Measurements from ENCODE around the gene RTEL1. TPM values are rescaled to one million over a fixed set of nuclear protein-coding genes. Genes with fewer than 3 reads are reported as not detected.

RTEL1 gene
- total RNA-seq, 1 donor from 2014 or later: 20.2 TPM

DNA sequence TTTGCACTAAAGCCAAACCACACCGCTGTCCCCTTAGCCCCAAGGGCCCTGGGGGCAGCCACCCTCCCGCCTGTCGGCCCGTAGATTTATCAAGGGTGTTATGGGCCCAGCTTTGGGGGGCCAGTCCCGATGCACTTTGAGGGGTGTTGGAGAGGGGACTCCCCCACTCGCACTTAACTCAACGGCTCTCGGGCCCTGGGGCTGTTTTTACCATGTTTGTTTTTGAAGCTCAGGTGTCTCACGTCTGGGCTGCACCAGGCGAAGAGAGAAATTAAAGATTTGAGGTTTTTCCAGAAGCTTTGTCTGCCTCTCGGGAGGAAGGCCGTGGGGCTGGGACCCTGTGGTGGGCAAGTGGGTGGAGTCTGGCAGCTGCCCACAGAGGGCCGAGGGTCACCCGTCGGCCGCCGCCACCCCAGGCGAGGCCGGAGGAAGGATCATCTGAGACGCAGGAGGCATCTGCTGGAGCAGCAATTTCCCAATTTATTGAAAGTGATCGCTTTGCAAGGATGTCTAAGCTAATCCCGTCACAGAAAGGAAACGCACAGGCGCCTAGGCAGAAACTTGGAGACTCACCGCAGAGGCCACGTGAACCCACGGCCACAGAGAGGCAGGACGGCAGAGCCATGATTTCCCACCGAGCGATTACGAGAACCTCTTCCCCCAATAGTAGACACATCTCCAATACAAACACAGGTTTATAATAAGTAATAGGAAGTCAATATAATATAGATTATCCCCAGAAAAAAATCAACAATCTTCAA, 85.3 kb downstream of the RTEL1 start:
- TF ChIP-seq, protein P1, sequence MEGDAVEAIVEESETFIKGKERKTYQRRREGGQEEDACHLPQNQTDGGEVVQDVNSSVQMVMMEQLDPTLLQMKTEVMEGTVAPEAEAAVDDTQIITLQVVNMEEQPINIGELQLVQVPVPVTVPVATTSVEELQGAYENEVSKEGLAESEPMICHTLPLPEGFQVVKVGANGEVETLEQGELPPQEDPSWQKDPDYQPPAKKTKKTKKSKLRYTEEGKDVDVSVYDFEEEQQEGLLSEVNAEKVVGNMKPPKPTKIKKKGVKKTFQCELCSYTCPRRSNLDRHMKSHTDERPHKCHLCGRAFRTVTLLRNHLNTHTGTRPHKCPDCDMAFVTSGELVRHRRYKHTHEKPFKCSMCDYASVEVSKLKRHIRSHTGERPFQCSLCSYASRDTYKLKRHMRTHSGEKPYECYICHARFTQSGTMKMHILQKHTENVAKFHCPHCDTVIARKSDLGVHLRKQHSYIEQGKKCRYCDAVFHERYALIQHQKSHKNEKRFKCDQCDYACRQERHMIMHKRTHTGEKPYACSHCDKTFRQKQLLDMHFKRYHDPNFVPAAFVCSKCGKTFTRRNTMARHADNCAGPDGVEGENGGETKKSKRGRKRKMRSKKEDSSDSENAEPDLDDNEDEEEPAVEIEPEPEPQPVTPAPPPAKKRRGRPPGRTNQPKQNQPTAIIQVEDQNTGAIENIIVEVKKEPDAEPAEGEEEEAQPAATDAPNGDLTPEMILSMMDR (IDR thresholded peaks at IDR 0.05; ENCODE audit: unreplicated experiment): no peak
- Mint-ChIP-seq H3K27me3 (ENCODE audit: unreplicated experiment) (peaks cover 10% of the 10 kb centered on the region), H3K27ac (ENCODE audit: unreplicated experiment) (no peak overlapping the region), H3K9me3 (ENCODE audit: unreplicated experiment) (no peaks in the 10 kb centered on the region), H3K36me3 (ENCODE audit: low read depth, unreplicated experiment) (peaks cover 14% of the 10 kb centered on the region), H3K4me1 (ENCODE audit: unreplicated experiment) (no peaks in the 10 kb centered on the region), H3K4me3 (ENCODE audit: unreplicated experiment) (peak overlapping the region; percentile 78)
- DNase-seq (ENCODE audit: low spot score): no peak

DNA sequence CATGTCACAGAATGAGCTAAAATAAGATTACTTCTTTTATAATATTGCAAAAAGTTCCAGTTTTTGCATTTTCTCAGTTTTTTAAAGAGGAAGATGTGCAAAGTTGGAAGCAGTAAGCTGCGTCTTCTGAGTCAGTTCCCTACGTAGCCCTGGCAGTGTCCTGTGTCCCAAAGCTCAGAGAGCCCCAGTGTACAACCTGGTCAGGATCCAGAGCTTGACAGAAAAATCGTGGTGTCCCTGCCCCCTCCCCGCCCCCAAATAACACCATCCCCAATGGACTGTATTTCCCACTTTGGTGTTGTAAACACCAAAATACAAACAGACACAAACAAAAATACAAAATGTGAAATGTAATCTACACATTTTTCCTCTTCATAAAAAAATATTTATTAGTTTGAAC, 86.0 kb downstream of the RTEL1 start:
- Mint-ChIP-seq H3K36me3 (ENCODE audit: low read depth, unreplicated experiment) (peaks cover 19% of the 10 kb centered on the region), H3K27me3 (ENCODE audit: unreplicated experiment) (peaks cover 10% of the 10 kb centered on the region)

DNA sequence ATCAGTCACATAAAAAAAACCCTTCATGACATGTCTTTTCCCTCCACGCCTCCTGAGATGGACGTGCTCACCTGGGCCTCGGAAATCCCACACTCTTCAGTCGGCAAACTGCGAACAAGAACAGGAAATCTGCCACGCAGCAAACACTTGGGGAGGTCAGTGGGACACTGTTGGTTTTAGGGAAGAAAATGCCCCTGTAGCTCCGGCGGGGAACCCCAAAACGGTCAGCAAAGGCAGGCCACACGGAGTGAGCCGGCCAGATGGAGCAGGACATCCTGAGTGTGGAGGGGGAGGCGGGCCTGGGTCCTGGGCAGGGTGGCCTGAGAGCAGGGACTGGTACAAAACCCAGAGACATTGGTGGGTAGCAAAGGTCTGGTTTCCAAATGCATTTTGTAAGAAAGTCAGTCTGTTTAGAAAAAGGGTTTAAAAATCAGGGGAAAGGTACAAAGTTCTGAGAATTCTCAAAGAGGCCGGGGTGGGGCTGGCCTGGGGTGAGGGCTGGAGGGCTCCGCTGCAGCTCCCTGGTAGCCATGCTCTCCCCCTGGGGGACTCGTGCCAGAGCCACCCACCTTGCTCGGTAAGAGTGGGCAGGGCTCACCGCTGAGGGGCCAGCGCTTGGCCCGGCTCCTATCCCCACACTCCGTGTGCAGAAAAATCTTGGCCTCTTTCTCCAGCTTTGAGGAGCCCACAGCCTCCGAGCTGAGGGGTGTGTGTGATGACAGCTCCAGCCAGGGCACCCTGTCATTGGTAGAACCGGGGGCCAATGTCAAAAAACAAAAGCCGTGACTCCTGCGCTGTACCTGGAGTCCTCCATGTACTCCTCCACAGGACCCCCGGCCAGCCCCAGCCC, 86.7 kb downstream of the RTEL1 start:
- TF ChIP-seq, protein P1 (IDR thresholded peaks at IDR 0.05; ENCODE audit: unreplicated experiment): no peak
- H3K36me3 Mint-ChIP-seq (ENCODE audit: low read depth, unreplicated experiment): peaks cover 19% of the 10 kb centered on the region
- no peaks in the 10 kb centered on the region for H3K4me1 Mint-ChIP-seq (ENCODE audit: unreplicated experiment)
- no peaks in the 10 kb centered on the region for H3K9me3 Mint-ChIP-seq (ENCODE audit: unreplicated experiment)
- no peak for DNase-seq (ENCODE audit: low spot score)
- H3K4me3 Mint-ChIP-seq (ENCODE audit: unreplicated experiment): no peak overlapping the region
- H3K27ac Mint-ChIP-seq (ENCODE audit: unreplicated experiment): peak overlapping the region; percentile 72
- H3K27me3 Mint-ChIP-seq (ENCODE audit: unreplicated experiment): peaks cover 12% of the 10 kb centered on the region

More for the DNA sequence above, 86.0 kb downstream of the RTEL1 start:
- TF ChIP-seq, protein P1 (IDR thresholded peaks at IDR 0.05; ENCODE audit: unreplicated experiment): no peak
- Mint-ChIP-seq H3K4me3 (ENCODE audit: unreplicated experiment) (no peak overlapping the region), H3K9me3 (ENCODE audit: unreplicated experiment) (no peaks in the 10 kb centered on the region), H3K27ac (ENCODE audit: unreplicated experiment) (peak overlapping the region; percentile 72), H3K4me1 (ENCODE audit: unreplicated experiment) (no peaks in the 10 kb centered on the region)
- no peak for DNase-seq (ENCODE audit: low spot score)

DNA sequence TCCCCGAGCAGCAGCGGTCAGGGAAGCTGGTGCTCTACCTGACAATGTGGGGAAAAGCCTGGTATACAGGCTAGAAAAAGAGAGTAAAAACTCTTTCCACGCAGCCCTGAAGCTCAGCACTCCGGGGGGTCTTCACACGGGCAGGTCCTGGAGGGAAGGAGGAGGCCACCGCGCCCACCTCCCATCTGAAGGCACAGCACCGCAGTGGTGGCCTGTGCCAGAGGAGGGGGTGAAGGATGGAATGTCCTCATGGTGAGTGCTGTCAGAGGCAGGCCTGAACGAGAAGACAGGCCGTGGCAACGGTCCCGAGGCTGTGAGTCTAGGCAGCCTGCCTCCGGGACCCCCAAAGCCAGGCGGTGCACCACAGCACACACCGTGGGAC, 87.3 kb downstream of the RTEL1 start:
- TF ChIP-seq, protein P1 (IDR thresholded peaks at IDR 0.05; ENCODE audit: unreplicated experiment): no peak
- H3K27me3 Mint-ChIP-seq (ENCODE audit: unreplicated experiment): peaks cover 12% of the 10 kb centered on the region
- H3K4me3 Mint-ChIP-seq (ENCODE audit: unreplicated experiment): peak overlapping the region; percentile 83
- H3K27ac Mint-ChIP-seq (ENCODE audit: unreplicated experiment): no peak overlapping the region
- H3K9me3 Mint-ChIP-seq (ENCODE audit: unreplicated experiment): no peaks in the 10 kb centered on the region
- H3K36me3 Mint-ChIP-seq (ENCODE audit: low read depth, unreplicated experiment): peaks cover 19% of the 10 kb centered on the region
- H3K4me1 Mint-ChIP-seq (ENCODE audit: unreplicated experiment): no peaks in the 10 kb centered on the region
- no peak for DNase-seq (ENCODE audit: low spot score)

Other genes starting within 250 kb of the RTEL1 start
- 3.2 TPM for gene KCNQ2, start 185.7 kb upstream of the RTEL1 start, total RNA-seq (ENCODE audit: unreplicated experiment)
- gene EEF1A2, start 159.2 kb upstream of the RTEL1 start, total RNA-seq (ENCODE audit: unreplicated experiment): 0.31 TPM
- 151 TPM for gene PPDPF, start 137.5 kb upstream of the RTEL1 start, total RNA-seq (ENCODE audit: unreplicated experiment)
- not detected for gene PTK6, start 120.9 kb upstream of the RTEL1 start, total RNA-seq (ENCODE audit: unreplicated experiment)
- not detected for gene SRMS, start 110.6 kb upstream of the RTEL1 start, total RNA-seq (ENCODE audit: unreplicated experiment)
- 1.3 TPM for gene FNDC11, start 104.2 kb upstream of the RTEL1 start, total RNA-seq (ENCODE audit: unreplicated experiment)
- 15.3 TPM for gene HELZ2, start 84.1 kb upstream of the RTEL1 start, total RNA-seq (ENCODE audit: unreplicated experiment)
- gene GMEB2, start 31.2 kb upstream of the RTEL1 start, total RNA-seq (ENCODE audit: unreplicated experiment): 11.2 TPM
- gene STMN3, start 4.9 kb upstream of the RTEL1 start, total RNA-seq (ENCODE audit: unreplicated experiment): 12.8 TPM
- gene TNFRSF6B, start 38.3 kb downstream of the RTEL1 start, total RNA-seq (ENCODE audit: unreplicated experiment): not detected
- gene ARFRP1, start 49.7 kb downstream of the RTEL1 start, total RNA-seq (ENCODE audit: unreplicated experiment): 33.4 TPM
- 34.9 TPM for gene ZGPAT, start 49.7 kb downstream of the RTEL1 start, total RNA-seq (ENCODE audit: unreplicated experiment)
- gene LIME1, start 78.4 kb downstream of the RTEL1 start, total RNA-seq (ENCODE audit: unreplicated experiment): 8.1 TPM
- 69.6 TPM for gene SLC2A4RG, start 81.5 kb downstream of the RTEL1 start, total RNA-seq (ENCODE audit: unreplicated experiment)
- gene ZBTB46, start 173.0 kb downstream of the RTEL1 start, total RNA-seq (ENCODE audit: unreplicated experiment): 42.1 TPM
- not detected for gene ABHD16B, start 203.2 kb downstream of the RTEL1 start, total RNA-seq (ENCODE audit: unreplicated experiment)
- 85.5 TPM for gene TPD52L2, start 207.0 kb downstream of the RTEL1 start, total RNA-seq (ENCODE audit: unreplicated experiment)
- gene DNAJC5, start 236.8 kb downstream of the RTEL1 start, total RNA-seq (ENCODE audit: unreplicated experiment): 54.4 TPM

Measured in endothelial cell (in vitro differentiated cells).